GM12864 (cell line): Measurements from ENCODE around the gene PPM1D.
"Not testable (repeated sequence)": the region's sequence is repeated elsewhere in the genome, so short reads cannot be mapped to it uniquely, and the experiment has no call there.

Experiments used
- DNase-seq: peaks from one replicate; pipeline ENCODE4 v3.0.0-alpha.2; 2011; ENCODE audit warnings: low read depth
- H3K4me3 ChIP-seq: 2 replicates; pipeline ENCODE4 v1.5.1; 2011; ENCODE audit warnings: mild to moderate bottlenecking, low read depth, low read length, control low read depth
- TF ChIP-seq, protein P1 (sequence below): IDR thresholded peaks from 2 replicates; pipeline ENCODE4 v1.5.1; 2011; ENCODE audit warnings: low read depth, mild to moderate bottlenecking, moderate library complexity, low read length, control low read depth, inconsistent platforms; ENCODE audit errors: missing control alignments

PPM1D gene

DNA sequence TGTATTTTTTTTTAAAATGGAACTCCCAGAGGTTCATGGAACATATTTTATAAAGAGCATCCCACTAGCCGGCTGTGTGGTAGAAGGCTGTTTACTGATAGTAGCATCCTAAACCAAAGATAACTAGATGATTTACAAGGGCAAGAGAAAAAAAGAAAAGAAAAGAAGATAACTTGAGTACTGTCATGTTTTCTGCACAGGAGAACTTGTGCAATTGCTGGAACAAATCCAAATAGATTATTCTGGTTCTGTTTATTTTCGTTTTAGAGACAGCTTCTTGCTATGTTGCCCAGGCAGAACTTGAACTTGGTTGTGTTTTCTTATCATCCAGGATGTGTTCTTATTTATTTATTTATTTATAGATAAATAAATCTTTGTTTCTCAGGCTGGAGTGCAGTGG is 20.9 kb upstream of the PPM1D start:
- TF ChIP-seq, protein P1, sequence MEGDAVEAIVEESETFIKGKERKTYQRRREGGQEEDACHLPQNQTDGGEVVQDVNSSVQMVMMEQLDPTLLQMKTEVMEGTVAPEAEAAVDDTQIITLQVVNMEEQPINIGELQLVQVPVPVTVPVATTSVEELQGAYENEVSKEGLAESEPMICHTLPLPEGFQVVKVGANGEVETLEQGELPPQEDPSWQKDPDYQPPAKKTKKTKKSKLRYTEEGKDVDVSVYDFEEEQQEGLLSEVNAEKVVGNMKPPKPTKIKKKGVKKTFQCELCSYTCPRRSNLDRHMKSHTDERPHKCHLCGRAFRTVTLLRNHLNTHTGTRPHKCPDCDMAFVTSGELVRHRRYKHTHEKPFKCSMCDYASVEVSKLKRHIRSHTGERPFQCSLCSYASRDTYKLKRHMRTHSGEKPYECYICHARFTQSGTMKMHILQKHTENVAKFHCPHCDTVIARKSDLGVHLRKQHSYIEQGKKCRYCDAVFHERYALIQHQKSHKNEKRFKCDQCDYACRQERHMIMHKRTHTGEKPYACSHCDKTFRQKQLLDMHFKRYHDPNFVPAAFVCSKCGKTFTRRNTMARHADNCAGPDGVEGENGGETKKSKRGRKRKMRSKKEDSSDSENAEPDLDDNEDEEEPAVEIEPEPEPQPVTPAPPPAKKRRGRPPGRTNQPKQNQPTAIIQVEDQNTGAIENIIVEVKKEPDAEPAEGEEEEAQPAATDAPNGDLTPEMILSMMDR, result no peak
- no peak for DNase-seq
- H3K4me3 ChIP-seq, result no peak overlapping the region

DNA sequence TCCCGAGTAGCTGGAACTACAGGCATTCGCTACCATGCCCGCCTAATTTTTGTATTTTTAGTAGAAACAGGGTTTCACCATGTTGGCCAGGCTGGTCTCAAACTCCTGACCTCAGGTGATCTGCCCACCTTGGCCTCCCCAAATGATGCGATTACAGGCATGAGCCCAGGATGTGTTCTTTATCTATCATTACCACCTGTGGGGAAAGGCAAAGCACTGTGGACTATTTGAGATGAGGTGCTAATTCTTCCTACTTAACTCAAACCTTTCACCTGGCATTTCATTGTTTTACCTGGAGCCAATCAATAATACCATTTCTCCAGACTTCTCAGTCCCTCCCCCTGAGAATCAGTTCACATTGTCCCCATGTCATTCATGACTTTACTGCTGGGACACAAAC is 20.4 kb upstream of the PPM1D start:
- H3K4me3 ChIP-seq, result no peak overlapping the region
- TF ChIP-seq, protein P1, result no peak
- no peak for DNase-seq

DNA sequence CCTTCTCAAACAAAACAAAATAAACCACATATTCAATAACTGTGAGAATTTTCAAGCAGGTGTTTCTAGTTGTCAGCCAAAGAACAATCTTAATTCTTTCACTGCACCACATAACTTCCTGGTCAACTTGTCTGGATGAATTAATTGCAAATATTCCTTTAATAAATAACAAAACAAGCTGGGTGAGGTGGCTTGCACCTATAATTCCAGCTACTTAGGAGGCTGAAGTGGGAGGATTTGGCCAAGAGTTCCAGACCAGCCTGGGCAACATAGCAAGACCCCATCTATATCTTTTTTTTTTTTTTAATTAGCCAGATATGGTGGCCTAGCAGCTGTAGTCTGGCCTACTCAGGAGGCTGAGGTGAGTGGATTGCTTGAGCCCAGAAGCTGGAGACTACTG is 17.0 kb upstream of the PPM1D start:
- no peak overlapping the region for H3K4me3 ChIP-seq
- TF ChIP-seq, protein P1, result no peak
- no peak for DNase-seq

DNA sequence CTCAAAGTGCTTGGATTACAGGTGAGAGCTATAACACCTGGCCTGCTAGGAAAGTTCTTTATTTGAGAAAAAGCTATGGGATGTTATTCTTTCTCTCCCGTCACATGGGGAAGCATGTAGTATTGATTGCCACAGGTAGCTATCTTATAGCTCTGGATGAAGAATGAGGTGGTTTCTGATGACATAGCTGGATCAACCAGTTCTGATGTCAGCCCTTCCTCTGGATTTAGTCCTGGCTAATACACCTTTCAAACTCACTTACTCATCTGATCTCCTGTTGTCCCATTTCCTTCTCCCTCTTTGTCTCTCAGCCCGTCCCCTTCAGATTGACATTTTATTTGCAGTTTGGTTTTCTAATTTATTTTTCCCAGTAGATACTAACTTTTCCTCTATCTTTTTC is 14.1 kb upstream of the PPM1D start:
- TF ChIP-seq, protein P1, result no peak
- no peak overlapping the region for H3K4me3 ChIP-seq
- DNase-seq, result no peak

DNA sequence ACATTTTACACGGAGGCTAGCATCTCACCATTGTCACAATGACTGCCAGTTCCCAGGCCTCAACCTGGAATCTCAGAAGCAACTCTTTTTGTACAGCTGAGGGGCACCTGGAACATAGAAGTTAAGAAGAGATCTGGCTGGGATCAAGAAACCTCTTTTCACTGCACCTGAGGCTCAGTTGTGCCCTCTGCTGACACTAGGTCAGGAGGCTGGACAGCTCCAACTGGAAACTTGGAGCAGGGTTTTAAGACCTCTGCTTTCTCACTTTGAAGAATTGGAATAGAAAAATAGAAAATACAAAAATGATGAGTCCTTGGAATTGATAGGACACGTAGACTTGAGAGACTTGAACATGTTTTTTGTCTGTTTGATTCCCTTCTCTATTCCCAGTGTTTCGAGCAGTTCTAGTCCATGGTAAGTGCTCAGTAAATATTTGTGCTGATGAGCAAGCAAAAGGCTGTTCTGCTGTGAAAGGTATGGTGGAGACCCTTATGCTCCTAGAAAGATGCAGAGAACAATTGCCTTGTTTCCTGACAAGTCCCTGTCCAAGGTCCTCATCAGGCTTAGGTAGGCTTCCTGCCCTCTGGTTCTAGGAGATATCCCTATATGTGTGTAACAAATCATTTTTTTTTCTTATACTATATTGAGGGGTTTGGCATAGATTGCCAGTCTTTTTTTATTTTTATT is 13.6 kb upstream of the PPM1D start:
- TF ChIP-seq, protein P1, result peak; percentile 33
- no peak overlapping the region for H3K4me3 ChIP-seq
- no peak for DNase-seq

DNA sequence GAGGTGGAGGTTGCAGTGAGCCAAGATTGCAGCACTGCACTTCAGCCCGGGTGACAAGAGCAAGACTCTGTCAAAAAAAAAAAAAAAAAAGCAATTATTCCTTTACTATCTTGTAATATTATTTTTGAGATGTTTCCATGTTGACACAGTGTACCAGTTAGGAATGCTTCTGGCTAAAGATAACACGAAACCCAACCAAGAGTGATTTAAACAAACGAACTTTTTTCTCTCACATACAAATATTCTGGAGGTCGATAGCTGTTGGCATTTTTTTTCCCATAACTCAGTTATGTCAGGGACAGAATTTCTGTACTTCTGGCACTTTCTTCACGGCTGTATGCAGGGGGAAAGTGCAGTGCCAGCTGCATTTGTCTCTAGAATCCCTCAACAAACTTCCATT is 9.9 kb upstream of the PPM1D start:
- TF ChIP-seq, protein P1, result no peak
- no peak for DNase-seq
- H3K4me3 ChIP-seq, result no peak overlapping the region

DNA sequence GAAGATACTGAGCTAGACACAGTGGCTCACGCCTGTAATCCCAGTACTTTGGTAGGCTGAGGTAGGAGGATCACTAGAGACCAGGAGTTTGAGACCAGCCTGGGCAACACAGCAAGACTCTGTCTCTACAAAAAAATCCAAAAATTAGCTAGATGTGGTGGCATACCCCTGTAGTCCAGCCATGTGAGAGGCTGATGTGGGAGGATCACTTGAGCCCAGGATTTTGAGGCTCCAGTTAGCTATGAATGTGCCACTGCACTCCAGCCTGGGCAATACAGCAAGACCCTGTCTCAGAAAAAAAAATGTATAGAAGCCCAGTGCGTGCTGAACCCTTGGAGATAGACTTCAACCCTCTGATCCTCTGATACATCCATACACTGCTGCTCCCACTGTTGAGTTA is 7.2 kb upstream of the PPM1D start:
- DNase-seq, result no peak
- H3K4me3 ChIP-seq, result no peak overlapping the region
- TF ChIP-seq, protein P1, result no peak

DNA sequence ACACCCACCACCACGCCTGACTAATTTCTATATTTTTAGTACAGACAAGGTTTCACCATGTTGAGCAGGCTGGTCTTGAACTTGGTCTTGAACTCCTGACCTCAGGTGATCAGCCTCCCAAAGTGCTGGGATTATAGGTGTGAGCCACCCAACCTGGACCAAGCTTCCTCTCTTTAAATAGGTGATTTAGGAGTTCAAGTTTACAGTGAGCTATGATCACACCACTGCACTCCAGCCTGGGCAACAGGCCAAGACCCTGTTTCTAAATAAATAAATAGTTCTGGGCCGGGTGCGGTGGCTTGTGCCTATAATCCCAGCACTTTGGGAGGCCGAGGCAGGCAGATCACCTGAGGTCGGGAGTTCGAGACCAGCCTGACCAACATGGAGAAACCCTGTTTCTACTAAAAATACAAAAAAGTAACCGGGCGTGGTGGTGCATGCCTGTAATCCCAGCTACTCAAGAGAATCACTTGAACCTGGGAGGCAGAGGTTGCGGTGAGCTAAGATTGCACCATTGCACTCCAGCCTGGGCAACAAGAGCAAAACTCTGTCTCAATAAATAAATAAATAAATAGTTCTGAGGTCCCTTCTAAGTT is 6.5 kb upstream of the PPM1D start:
- DNase-seq, H3K4me3 ChIP-seq: not testable (repeated sequence)

DNA sequence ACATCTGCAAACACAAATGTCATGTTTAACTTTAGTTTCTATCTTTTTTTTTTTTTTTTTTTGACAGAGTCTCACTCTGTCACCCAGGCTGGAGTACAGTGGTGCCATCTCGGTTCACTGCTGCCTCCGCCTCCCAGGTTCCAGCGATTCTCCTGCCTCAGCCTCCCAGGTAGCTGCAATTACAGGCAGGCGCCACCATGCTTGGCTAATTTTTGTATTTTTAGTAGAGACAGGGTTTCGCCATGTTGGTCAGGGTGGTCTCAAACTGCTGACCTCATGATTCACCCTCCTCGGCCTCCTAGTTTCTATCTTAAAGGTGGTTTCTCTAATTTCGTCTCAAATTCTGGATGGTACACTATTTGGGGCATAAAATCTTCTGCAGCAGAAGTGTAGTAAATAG is 5.8 kb upstream of the PPM1D start:
- not testable (repeated sequence) for DNase-seq, H3K4me3 ChIP-seq
